HG03066 (cell line): ENCODE results near the gene MPP4.

Source experiments
- ATAC-seq: cut with Tn5 transposase; IDR thresholded peaks from one replicate; pipeline ENCODE4 v1.9.1; 2021; ENCODE audit warnings: low read depth; ENCODE audit not compliant: unreplicated experiment

MPP4 gene

DNA sequence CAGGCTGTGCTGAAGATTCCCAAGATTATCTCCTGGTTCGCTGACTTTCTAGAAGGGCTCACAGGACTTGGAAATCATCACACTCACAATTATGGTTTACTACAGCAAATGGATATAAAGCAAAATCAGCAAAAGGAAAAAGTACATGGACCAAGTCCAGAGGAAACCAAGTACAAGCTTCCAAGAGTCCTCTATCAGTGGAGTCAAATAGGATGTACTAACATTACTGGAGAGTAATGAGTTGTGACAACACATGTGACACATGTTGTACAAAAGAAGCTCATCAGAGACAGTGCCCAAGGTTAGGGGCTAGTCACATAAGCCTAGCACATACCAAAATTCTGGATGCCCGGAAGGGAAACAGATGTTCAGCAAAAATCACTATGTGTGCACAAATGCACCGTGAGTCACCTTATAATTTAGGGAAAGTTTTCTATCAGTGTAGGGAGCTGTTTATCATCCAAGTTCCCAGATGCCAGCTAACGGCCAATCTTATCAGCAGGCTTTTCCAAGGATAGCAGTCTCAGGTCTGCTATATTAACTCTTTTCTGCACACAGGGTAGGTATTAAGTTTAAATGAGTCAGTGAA is 64.7 kb downstream of the MPP4 start:
- no peak for ATAC-seq

- ATAC-seq = no peak
Observed at GRCh38 chr2:201631041-201631440, 67.4 kb downstream of the MPP4 start.

DNA sequence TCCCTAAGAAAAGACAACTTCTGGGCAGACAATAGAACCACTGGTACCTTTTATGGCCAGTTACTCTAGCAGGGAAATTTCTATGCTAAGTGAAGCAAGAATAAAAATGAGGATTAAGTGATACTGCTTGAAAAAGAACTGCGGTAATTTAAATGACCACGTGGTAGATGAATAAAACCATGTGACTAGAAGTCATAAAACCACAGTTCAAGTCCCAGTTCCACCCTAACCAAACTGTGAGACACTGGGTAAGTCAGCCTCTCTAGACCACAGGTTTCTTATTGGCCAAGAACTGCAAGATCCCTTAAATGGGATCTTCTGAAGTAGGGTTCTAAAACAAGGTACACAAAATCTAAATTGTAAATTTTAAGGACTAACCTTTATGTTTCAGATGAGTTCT is 67.9 kb downstream of the MPP4 start:
- ATAC-seq = no peak

DNA sequence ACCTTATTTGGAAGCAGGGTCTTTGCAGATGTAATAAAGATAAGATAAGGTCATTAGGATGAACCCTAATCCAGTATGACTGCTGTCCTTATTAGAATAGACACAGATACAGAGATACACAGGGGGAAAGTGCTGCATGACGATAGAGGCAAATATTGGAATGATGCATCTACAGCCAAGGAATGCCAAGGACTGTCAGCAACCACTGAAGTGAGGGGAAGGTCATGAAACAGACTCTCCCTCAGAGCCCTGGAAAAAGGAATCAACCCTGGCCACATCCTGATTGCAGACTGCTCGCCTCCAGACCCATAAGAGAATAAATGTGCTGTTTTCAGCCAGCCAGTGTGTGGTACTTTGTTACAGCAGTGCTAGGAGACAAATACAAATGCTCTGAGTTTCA is 69.9 kb downstream of the MPP4 start:
- no peak for ATAC-seq

GRCh38 chr2:201622306-201622970 is 76.0 kb downstream of the MPP4 start:
- ATAC-seq = no peak

- no peak for ATAC-seq
Observed at GRCh38 chr2:201621293-201621999, 77.0 kb downstream of the MPP4 start.

GRCh38 chr2:201618744-201619662 is 79.4 kb downstream of the MPP4 start:
- ATAC-seq = no peak

GRCh38 chr2:201608021-201608420 is 90.4 kb downstream of the MPP4 start:
- ATAC-seq = no peak

- no peak for ATAC-seq
Observed at GRCh38 chr2:201607568-201607967, 90.9 kb downstream of the MPP4 start.

GRCh38 chr2:201600906-201601305 is 97.5 kb downstream of the MPP4 start:
- no peak for ATAC-seq

DNA sequence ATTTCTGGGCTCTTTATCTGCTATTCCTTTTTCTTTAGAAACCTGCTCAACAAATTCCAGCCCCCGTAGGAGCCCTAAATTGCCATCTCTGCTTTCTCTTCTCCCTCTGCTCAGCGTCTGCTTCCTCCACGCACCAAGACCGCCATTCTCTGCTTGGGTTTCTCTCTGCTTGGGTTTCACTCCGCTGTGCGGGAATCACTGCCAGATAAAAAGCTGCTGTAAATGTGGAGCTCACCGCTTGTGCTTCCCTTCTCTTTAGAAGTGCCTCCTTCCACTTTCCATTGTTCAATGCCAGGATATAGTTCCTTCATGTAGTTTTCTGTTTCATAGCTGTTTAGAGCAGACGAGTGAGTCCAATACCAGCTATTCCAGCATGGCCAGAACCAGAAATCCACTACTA is 101.0 kb downstream of the MPP4 start:
- ATAC-seq = no peak
